T-helper 2 cell treated with Interferon-gamma antibody and Interleukin-4, amounts not matched to agents 100 ng/mL and 5 ng/mL, for 36 hours (primary cell): ENCODE measurements around the gene TINAGL1. TPM values are rescaled to one million over a fixed set of nuclear protein-coding genes. Genes with fewer than 3 reads are reported as not detected.
"Not testable (repeated sequence)": the region's sequence is repeated elsewhere in the genome, so short reads cannot be mapped to it uniquely, and the experiment has no call there.

Experiments used
- intact Hi-C: fragments of 100-400 bp; cut with micrococcal nuclease; formaldehyde crosslinking; loops from one replicate; pipeline ENCODE4 v1.15.1; 2023
- total RNA-seq: library from RNA; stranded (reverse); gene quantifications from 2 replicates; pipeline ENCODE4 v1.2.3, GENCODE V29; 2022

The TINAGL1 gene
- total RNA-seq, 1 donor from 2014 or later = not detected

DNA sequence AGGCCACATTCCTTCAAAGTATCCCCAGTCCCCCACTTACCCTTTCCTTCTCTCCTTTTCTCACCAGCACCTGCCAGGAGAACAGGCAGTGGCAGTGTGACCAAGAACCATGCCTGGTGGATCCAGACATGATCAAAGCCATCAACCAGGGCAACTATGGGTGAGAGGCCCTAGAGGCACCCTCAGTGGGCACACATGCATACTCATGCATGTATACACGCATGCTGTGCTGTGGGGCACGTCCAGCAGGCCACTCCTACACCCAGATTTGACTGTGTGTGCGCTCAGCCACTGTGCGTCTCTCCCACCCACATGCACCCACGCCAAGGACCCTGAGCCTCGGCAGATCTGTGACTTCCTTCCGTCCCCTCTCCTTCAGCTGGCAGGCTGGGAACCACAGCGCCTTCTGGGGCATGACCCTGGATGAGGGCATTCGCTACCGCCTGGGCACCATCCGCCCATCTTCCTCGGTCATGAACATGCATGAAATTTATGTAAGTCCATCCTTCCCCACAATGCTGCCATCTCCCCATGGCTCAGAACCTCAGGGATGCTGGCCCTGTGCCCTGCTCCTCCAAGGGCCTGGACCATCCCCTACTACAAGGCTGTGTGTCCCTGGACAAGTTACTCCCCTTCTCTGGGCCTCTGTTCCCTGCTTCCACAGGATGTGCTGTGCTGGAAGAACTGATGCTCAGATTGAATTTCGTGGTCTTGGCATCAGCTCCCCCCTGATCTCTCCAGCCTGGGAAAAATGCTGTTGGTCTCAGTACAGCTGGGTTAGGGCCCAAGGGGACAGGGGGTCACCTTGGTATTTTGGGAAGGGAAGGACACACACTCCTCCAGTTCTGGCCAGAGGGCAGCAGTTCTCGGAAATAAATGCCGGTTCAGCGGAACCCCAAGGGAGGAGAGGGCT lies 7.0 kb downstream of the TINAGL1 start:
- intact Hi-C loops = no loop called here

DNA sequence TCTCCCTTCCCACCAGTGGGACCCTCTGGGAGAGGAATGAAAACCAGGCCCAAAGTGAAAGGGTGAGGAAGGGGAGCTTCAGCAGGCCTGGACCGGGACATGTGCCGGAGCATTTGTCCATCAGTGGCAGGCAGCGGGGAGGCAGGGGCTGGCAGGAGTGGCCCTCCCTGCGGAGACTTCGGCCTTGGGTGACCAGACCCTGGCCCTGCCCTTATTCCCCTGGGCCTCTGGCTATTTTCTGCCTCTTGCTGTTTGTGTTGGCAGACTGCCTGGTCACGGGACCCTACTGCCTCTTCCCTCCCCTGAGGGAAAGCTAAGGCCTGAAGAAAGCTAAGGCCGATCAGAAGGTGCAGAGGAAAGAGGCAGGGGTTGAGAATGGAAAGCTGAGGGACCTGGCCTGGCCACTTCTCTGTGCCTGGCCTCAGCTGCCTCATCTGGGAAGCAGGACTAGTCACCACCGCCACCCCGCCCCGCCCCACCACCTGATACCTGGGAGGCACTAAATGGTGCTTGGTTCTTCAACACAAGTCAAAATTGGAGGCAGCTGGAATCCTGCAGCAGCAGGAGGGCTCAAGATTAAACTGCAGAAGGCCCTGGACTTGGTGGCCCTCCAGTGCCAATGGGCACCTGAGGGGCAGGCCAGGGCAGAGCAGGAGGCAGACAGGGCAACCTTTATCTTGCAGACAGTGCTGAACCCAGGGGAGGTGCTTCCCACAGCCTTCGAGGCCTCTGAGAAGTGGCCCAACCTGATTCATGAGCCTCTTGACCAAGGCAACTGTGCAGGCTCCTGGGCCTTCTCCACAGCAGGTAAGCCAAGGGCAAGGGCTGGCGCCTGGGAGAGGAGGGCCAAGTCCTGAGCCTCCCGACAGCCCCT lies 7.9 kb downstream of the TINAGL1 start:
- intact Hi-C loops = no loop called here

DNA sequence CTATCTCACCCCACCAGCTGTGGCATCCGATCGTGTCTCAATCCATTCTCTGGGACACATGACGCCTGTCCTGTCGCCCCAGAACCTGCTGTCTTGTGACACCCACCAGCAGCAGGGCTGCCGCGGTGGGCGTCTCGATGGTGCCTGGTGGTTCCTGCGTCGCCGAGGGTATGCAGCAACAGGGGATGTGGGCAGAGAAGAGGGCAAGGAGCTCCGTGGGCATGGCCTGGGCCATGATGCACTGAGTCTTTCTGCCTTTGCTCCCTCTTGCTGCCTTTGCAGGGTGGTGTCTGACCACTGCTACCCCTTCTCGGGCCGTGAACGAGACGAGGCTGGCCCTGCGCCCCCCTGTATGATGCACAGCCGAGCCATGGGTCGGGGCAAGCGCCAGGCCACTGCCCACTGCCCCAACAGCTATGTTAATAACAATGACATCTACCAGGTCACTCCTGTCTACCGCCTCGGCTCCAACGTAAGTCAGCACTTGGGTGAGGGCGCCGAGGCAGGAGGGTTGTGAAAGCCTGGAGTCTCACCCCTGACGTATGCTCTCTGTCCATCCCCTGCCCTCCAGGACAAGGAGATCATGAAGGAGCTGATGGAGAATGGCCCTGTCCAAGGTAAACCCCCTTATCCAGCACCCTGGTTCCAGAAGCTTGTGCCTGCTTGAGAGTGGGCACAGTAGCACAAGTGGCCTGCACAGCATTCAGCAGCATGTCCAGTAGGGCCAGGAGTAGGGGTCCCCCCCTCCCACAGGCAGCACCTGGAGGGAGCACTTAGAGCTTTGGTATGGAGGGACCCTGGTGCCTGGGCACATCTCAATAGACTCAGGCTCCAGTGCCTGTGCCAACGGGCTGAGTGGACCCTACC lies 8.8 kb downstream of the TINAGL1 start:
- intact Hi-C loops = no loop called here

DNA sequence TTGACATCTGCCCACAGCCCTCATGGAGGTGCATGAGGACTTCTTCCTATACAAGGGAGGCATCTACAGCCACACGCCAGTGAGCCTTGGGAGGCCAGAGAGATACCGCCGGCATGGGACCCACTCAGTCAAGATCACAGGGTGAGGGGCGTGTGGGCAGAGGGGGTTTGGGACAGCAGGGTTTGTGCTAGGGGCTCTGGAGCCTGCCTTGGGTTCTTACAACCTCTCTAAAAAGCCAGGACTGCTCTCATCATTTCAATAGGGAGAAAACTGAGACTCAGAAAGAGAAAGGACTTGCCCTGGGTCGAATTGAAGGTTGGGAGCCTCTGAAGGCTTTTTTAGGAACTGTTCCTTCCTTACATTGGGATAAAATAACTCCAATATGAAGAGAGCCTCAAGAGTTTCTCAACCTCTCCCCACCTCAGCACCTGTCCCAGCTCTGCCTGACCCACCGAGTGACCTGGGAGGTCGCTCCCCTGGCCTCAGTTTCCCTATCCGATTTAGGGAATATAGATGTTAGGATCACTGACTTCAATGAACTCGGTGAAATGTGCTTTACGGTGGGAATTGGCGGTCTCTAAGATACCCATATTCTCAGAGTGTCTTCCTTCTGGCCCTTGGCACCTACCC lies 9.5 kb downstream of the TINAGL1 start:
- intact Hi-C loops = no loop called here

DNA sequence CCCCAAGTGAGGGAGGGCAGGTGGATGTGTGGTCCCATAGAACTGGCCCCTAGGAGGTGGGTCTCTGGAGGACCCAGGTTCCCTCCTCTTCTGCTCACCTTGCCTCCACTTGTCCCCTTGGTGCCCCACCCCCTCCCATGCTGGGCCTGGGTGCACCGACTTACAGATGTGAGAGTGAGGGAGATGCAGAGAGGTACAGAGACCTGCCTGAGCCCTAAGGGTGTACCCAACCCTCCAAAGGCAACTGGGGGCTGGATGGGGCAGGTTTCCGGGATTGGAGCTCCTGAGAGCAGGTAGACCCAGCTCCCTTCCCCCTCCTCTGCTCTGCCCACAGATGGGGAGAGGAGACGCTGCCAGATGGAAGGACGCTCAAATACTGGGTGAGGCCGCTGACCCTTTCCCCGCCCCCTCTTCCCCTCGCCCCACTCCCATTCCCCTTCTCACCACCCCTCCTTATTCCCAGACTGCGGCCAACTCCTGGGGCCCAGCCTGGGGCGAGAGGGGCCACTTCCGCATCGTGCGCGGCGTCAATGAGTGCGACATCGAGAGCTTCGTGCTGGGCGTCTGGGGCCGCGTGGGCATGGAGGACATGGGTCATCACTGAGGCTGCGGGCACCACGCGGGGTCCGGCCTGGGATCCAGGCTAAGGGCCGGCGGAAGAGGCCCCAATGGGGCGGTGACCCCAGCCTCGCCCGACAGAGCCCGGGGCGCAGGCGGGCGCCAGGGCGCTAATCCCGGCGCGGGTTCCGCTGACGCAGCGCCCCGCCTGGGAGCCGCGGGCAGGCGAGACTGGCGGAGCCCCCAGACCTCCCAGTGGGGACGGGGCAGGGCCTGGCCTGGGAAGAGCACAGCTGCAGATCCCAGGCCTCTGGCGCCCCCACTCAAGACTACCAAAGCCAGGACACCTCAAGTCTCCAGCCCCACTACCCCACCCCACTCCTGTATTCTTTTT lies 10.3 kb downstream of the TINAGL1 start:
- intact Hi-C loops = no loop called here

DNA sequence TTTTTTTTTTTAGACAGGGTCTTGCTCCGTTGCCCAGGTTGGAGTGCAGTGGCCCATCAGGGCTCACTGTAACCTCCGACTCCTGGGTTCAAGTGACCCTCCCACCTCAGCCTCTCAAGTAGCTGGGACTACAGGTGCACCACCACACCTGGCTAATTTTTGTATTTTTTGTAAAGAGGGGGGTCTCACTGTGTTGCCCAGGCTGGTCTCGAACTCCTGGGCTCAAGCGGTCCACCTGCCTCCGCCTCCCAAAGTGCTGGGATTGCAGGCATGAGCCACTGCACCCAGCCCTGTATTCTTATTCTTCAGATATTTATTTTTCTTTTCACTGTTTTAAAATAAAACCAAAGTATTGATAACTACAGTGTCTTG lies 11.0 kb downstream of the TINAGL1 start:
- intact Hi-C loops = not testable (repeated sequence)

DNA sequence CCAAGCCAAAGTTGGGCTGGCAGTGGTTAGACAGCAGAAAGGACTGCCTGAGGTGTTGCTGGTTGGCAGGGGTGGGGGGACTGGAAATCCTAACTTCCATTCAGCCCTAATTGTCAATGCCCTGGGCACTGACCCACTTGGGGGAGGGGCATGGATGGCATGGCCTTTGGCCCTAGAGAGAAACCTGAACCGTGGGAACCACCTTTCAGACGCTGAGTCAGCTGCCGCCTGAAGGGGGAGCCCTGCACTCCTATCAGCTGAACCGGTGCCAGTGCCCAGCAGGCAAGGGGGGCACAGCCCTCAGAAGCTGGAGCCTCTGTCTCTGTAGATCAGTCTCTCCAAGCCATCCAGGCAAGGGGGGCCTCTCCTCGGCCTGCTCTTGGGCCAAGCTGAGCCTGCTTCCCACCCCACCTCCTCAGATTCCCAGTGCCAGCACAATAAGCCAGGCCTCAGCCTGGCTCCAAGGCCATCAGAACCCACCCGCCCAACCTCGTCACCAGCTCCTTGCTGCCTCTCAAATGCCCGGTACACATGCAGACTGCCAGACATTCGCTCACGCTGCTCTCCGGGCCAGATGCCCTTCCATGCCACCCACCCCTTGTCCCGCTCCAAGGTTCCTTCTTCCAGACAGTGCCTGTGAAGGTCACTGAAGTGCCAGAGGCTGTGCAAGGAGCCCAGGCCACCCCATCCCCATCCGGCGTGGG lies 11.6 kb downstream of the TINAGL1 start:
- intact Hi-C loops = no loop called here

DNA sequence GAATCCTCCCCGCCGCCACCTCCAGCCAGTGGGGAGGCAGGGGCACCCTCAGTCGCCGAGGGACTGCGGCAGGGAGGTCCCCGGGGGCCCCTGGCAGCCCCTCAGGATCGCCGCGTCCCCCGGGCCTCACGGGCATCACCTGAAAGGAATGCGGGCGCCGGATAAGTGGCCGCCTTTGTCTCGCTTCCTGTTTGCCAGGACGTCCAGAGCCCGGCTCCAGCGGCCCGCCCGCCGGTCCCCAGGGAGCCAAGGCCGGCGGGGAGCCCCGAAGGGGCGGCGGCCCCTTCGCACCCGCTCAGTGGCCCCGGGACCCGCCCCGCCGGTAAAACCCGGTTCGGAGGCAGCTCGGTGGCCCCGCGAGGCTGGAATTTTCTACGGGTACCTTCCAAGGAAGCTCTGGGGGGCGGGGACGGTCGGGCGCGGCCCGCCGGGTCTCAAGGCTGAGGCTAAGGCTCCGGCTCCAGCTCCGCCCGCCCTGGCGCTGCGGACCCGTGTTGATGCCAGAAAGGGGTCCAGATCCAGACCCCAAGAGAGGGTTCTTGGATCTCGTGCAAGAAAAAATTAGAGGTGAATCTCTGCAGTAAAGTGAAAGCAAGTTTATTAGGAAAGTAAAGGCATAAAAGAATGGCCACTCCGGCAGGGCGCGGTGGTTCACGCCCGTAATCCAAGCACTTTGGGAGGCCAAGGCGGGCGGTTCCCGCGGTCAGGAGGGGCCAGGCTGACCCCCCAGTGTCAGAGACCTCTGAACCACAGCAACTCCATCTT lies 12.6 kb downstream of the TINAGL1 start:
- intact Hi-C loops = no loop called here

DNA sequence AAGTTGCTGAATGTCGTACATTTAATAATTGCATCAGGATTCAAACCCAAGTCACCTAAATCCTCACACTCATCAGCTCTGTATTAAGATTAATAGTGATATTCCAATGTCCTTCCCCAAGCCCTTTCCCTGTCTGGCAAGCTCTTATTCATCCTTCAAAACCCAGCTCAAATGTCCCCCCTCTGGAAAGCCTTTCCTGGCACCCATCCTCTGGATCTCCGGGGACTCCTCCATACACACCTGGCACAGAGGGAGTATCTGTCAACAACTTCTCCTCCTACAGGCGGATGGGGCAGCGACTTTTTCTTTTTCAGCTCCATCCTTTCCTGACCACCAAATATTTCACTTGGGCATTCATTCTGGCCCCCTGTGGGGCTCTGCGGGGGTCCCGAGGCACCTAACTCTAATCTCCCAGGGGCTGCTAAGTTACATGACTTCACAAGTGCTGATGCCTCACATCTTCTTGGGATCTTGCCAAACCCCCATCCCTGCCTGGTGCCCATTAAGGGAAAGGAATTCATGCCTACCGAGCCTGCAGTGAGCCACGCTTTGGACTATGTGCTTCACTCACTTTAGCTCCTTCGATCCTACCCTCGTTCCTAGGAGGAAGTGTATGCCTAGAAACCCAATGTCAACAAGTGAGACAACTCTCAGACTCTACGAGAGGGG lies 15.2 kb downstream of the TINAGL1 start:
- intact Hi-C loops = no loop called here

DNA sequence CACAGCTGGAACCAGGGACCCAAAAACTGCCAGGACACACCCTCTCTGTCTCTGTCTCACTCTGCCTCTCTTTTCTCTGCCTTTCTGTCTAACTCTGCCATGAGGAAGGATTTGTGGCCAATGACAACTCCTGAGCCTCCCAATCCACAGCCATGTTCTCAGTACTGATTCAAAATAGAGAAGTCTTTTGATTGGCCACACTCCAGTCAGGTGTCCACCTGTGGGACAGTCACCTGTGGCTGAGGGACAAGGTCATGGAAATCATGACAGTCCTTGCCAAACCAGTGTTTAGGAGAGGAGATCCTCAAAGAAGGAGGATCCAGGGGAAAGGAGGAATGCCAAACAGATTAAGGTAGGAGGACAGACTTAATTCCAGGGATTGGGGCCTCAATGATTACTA lies 15.8 kb downstream of the TINAGL1 start:
- intact Hi-C loops = no loop called here

DNA sequence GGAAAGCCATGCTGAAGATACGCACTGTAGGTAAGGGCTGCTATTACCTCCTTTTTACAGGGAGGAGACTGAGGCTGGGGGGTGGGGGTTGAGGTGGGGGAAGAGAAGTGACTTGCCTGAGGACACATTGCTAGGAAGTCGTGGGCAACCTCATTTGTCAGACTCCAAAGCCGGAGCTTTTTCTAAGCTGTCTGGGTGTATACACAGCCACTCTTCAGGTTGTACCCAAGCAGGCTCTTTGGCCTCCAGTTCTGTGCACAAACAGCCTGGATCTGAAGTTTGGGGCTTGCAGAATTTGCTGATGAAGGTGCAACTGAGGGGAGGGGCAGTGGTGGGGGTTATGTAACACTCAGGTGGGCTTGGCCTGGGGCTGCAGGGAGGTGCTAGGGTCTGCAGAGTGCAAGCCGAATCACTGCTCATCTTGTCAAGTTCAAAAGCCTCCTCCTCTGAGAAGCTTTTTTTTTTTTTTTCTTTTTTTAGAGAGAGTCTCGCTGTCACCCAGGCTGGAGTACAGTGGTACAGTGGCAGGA lies 16.9 kb downstream of the TINAGL1 start:
- intact Hi-C loops = no loop called here

DNA sequence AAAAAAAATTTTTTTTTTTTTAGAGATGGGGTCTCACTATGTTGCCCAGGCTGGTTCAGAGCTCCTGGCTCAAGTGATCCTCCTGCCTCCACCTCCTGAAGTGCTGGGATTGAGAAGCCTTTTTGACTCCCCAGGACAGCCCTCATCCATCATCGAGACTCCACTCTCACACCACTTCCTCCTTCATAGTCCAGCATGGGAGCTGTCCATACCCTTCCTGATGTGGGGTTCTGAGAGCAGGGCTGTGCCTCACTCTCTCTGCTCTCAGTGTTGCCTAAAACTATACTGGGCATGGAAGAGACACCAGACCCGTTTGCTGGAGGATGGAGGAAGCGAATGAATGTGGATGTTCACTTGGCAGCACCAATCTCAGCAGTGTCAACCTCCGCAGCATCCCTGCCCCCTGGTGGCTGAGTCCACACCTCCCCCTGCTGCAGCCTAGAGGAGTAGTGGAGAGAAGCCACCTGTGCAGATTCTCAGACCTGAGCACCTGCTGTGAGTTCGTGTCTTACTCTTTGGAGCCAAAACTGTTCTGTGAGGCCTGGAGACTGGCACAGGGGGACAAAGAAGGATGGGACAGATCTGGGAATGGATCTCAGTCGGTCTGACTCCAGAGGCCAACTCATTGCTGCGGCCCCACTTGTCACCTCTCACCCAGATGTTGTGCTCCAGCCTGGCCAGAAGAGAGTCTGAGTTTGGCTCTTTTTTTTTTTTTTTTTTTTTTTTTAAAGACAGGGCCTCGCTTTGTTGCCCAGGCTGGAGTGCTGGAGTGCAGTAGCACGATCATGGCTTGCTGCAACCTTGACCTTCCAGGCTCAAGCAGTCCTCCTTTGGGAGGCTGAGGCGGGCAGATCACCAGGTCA lies 17.7 kb downstream of the TINAGL1 start:
- intact Hi-C loops = no loop called here

DNA sequence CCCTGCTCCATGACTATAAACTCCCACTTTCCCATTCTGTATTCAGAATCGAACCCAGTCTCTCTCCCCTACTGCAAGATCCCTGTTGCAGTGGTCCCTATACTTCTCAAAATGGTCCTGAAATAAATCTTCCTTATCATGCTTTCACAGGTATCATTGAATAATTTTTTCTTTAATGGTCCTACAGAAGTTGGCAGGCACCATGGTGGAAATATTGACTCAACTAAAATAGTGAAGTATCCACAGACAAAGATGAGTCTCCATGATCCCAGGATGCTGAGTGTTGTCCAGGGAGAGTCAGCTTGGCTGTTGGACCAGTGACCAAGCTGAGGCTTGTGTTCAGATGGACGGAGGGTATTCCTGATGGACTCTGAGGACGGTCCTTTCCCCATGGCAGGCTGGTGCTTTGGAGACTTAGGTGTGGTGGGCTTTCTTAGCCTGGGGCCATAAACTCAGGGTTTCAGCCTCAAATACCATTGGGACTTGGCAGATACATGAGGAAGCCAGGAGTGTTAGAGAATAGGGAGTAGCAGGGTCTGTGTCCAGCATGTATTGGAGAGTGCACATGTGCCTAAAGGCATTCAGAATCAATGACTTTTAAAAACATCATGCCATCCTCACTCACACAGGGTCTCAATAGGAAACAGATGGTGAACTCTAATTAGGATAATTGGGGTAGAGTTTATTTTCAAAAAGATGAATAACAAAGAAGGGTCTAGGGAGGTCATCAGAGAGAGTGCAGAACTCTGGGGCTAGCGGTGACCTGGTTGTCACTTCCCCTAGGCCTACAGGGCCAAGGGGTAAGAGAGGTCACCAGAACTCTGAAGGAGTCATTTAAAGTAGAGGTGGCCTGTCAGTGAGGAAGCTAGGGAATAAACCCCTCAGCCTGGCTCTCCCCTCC lies 19.8 kb downstream of the TINAGL1 start:
- intact Hi-C loops = no loop called here

DNA sequence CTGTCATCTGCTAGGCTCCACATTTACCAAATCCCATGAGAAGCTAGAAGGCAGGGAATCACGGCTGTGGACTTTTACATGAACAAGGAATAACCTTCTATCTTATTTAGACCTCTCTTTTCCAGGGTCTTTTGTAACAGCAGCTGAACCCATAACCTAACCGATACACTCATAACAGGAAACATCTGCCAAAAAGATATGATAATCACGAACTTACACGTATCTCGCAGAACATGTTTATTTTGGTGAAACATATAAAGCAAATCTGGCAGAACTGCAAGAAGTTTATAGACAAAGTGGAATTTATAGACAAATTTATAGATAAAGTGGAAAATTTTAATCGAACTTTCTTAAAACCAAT lies 20.4 kb downstream of the TINAGL1 start:
- intact Hi-C loops = no loop called here

DNA sequence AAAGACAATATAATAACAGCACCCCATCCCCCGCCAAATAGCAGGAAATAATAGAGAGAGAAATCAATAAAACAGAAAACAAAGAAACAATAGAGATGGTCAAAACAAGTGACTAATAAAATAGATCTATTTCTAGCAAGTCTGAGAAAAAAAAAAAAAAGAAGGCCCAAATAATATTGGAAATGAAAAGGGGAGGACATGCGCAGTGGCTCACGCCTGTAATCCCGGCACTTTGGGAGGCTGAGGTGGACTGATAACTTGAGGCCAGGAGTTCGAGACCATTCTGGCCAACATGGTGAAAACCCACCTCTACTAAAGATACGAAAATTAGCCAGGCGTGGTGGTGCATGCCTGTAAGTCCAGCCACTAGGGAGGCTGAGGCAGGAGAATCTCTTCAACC lies 22.7 kb downstream of the TINAGL1 start:
- intact Hi-C loops = no loop called here

DNA sequence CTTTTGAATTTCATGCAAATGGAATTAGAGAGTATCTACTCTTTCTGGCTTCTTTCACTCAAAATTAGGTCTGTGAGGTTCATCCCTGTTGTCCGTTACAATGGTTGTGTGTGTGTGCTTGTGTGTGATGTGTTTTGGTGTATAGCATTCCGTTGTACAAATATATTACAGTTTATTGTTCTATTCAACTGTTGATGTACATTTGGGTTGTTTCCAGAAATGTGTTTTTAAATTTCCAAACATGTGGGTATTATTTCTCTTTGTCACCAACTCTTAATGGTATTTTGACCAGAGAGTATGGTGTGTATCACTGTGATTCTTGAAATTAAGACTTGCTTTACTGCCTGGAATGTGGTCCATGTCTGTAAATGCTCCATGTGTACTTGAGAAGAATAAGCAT lies 24.3 kb downstream of the TINAGL1 start:
- intact Hi-C loops = no loop called here
